K562 (cell line): ENCODE data around the gene SKAP2. TPM values are rescaled to one million over a fixed set of nuclear protein-coding genes. Genes with fewer than 3 reads are reported as not detected.

Experiments
- ATAC-seq: fragments of 200-7000 bp; cut with Tn5 transposase; 3 replicates; pipeline ENCODE4 v1.9.1; 2020; ENCODE audit warnings: moderate library complexity
- BruUV-seq: library from RNA; stranded (reverse); fragments of 400-500 nt; replicated peaks from 2 replicates; lab custom pipeline; 2021; lab: Mats Ljungman, UMichigan
- CTCF ChIA-PET: fragments of 300-600 bp; formaldehyde crosslinking; extraction: SDS; loops from one replicate; lab custom pipeline; 2021; ENCODE audit warnings: low intra/inter-chr PET ratio; lab: Yijun Ruan, JAX
- POLR2A ChIA-PET: fragments of 300-600, 350-650 bp; sonication (Branson Sonifier 250); formaldehyde crosslinking; extraction: SDS; loops from one replicate; lab custom pipeline; 2021; ENCODE audit warnings: antibody characterized with exemption, inconsistent platforms; lab: Yijun Ruan, JAX
- DNase-seq, 4 experiments: peaks; one replicate each; pipeline versions ENCODE4 v3.0.0 to v3.0.0-alpha.2; 2011 to 2018; ENCODE audit warnings: low spot score in 3 of 4, mixed read lengths in 3 of 4; ENCODE audit errors: extremely low read depth in 1 of 4
- FAIRE-seq: peaks from 2 replicates; lab custom pipeline; 2011; peaks lifted over from hg19 to GRCh38; lab: Jason Lieb, UNC
- H2AFZ ChIP-seq: 2 replicates; pipeline ENCODE4 v1.6.0; 2011; ENCODE audit warnings: low read depth, low read length, control low read depth, inconsistent platforms
- H3K27ac ChIP-seq: fragments of 200-600 bp; 3 replicates; pipeline ENCODE4 v1.8.0; 2011; ENCODE audit warnings: low read depth, mild to moderate bottlenecking, control low read depth, inconsistent platforms, low read length, moderate library complexity, mixed read lengths; ENCODE audit errors: extremely low read depth
- H3K27me3 ChIP-seq, 2 experiments: fragments of 300-600 bp in 1 of 2; 2 replicates in 1 of 2; 3 replicates in 1 of 2; pipeline versions ENCODE4 v1.6.0 to v1.8.0; 2011; ENCODE audit warnings: inconsistent platforms in 2 of 2, low read length in 2 of 2, mild to moderate bottlenecking in 1 of 2, mixed read lengths in 1 of 2, moderate library complexity in 1 of 2; ENCODE audit not compliant: control insufficient read depth in 2 of 2, insufficient read depth in 2 of 2
- H3K36me3 ChIP-seq: fragments of 300-600 bp; 3 replicates; pipeline ENCODE4 v1.8.0; 2011; ENCODE audit warnings: mild to moderate bottlenecking, low read length, inconsistent platforms; ENCODE audit not compliant: control insufficient read depth, insufficient read depth
- H3K4me1 ChIP-seq, 2 experiments: fragments of 200-600 bp in 1 of 2; replicated peaks in 1 of 2; 2 replicates in 1 of 2; 3 replicates in 1 of 2; pipeline versions ENCODE4 v1.5.1 to v1.8.0; 2011; ENCODE audit warnings: inconsistent platforms in 2 of 2, low read length in 2 of 2, mild to moderate bottlenecking in 1 of 2, mixed read lengths in 1 of 2, moderate library complexity in 1 of 2; ENCODE audit not compliant: control insufficient read depth in 2 of 2, insufficient read depth in 2 of 2
- H3K4me2 ChIP-seq: 2 replicates; pipeline ENCODE4 v1.6.1; 2011; ENCODE audit warnings: low read length, control low read depth, inconsistent platforms, mixed read lengths; ENCODE audit not compliant: insufficient read depth
- H3K4me3 ChIP-seq: fragments of 200-600 bp; sonication (generic), shearing (Covaris generic); 2 replicates; pipeline ENCODE4 v1.5.1; 2016; ENCODE audit warnings: control low read depth, inconsistent platforms
- H3K79me2 ChIP-seq: fragments of 200-600 bp; 3 replicates; pipeline ENCODE4 v1.8.0; 2011; ENCODE audit warnings: low read length, inconsistent platforms; ENCODE audit not compliant: control insufficient read depth, insufficient read depth
- H3K9ac ChIP-seq, 2 experiments: 2 replicates each; pipeline versions ENCODE4 v1.6.0 to v1.6.1; 2011; ENCODE audit warnings: low read depth in 2 of 2, low read length in 2 of 2, control low read depth in 1 of 2, inconsistent platforms in 1 of 2, mild to moderate bottlenecking in 1 of 2, mixed read lengths in 1 of 2; ENCODE audit not compliant: insufficient read depth in 1 of 2
- H3K9me1 ChIP-seq: one replicate; pipeline ENCODE4 v1.6.0; 2011; ENCODE audit warnings: inconsistent platforms, mild to moderate bottlenecking, low read length, moderate library complexity; ENCODE audit not compliant: control insufficient read depth, insufficient read depth
- H3K9me3 ChIP-seq: replicated peaks from 2 replicates; pipeline ENCODE4 v1.5.1; 2011; ENCODE audit warnings: low read depth, low read length, inconsistent platforms; ENCODE audit not compliant: control insufficient read depth, insufficient read depth
- H4K20me1 ChIP-seq: replicated peaks from 2 replicates; pipeline ENCODE4 v1.6.1; 2011; ENCODE audit warnings: low read length, inconsistent platforms, mixed read lengths; ENCODE audit not compliant: control insufficient read depth, insufficient read depth
- CCAR2 ChIP-seq: fragments of 200-400 bp; formaldehyde crosslinking; IDR thresholded peaks from 2 replicates; pipeline ENCODE4 v1.6.1; 2017; ENCODE audit warnings: mild to moderate bottlenecking, low read depth, low read length
- EP400 ChIP-seq: fragments of 450-650 bp; IDR thresholded peaks from 2 replicates; pipeline ENCODE4 v1.6.1; 2017; ENCODE audit warnings: antibody characterized with exemption, mild to moderate bottlenecking, moderate library complexity
- ESRRB ChIP-seq: fragments of 250-450 bp; sonication (Bioruptor Pico); IDR thresholded peaks from 2 replicates; pipeline ENCODE4 v1.5.0; 2020; ENCODE audit warnings: mild to moderate bottlenecking, moderate library complexity, borderline replicate concordance
- PHB2 ChIP-seq: fragments of 450-650 bp; IDR thresholded peaks from 2 replicates; pipeline ENCODE4 v1.6.1; 2017; ENCODE audit warnings: low read depth
- PHF21A ChIP-seq: fragments of 450-650 bp; IDR thresholded peaks from 2 replicates; pipeline ENCODE4 v1.6.1; 2017; ENCODE audit warnings: low read depth, borderline replicate concordance
- SP1 ChIP-seq: sonication (generic); formaldehyde crosslinking; IDR thresholded peaks from 2 replicates; pipeline ENCODE4 v1.8.1; 2022; ENCODE audit warnings: mild to moderate bottlenecking, missing genetic modification reagents
- STAG1 ChIP-seq: sonication (generic); formaldehyde crosslinking; IDR thresholded peaks from 2 replicates; pipeline ENCODE4 v1.5.0; 2020; ENCODE audit warnings: missing genetic modification reagents, borderline replicate concordance
- TCF3 ChIP-seq: sonication (generic); formaldehyde crosslinking; IDR thresholded peaks from 2 replicates; pipeline ENCODE4 v1.4.0; 2020; ENCODE audit warnings: mild to moderate bottlenecking, missing genetic modification reagents
- ZNF143 ChIP-seq: sonication (generic); formaldehyde crosslinking; IDR thresholded peaks from 2 replicates; pipeline ENCODE4 v1.9.0; 2022; ENCODE audit warnings: mild to moderate bottlenecking, missing genetic modification reagents
- ZNF639 ChIP-seq, 2 experiments: fragments of 200-800 bp in 1 of 2; sonication (Bioruptor generic) in 1 of 2; sonication (generic) in 1 of 2; formaldehyde crosslinking in 1 of 2; IDR thresholded peaks in 1 of 2; conservative IDR thresholded peaks in 1 of 2; 2 replicates each; pipeline versions ENCODE4 v1.5.0 to v1.6.1; 2016 to 2020; ENCODE audit warnings: missing compliant biosample characterization in 1 of 2, missing genetic modification characterization in 1 of 2, missing genetic modification reagents in 1 of 2
- WGBS: fragments of 100-300 bp; shearing (Covaris generic); methylation state at CpG from one replicate; pipeline ENCODE4 v1.1.6; 2016; ENCODE audit warnings: low coverage, mixed read lengths; ENCODE audit not compliant: insufficient coverage; ENCODE audit errors: missing lambda C conversion rate; 5-methylcytosine and 5-hydroxymethylcytosine counted together
- in situ Hi-C: fragments of 300-500 bp; cut with MboI; formaldehyde crosslinking; loops from 4 replicates; pipeline ENCODE4 v1.15.0; 2018; ENCODE audit warnings: inconsistent platforms, mixed read lengths
- intact Hi-C: fragments of 100-400 bp; cut with micrococcal nuclease; formaldehyde crosslinking; loops from 2 replicates; pipeline ENCODE4 v1.14.2; 2022
- polyA plus RNA-seq, 8 experiments: library from polyadenylated mRNA; depleted of rRNA in 4 of 8; stranded (reverse) in 5 of 8; unstranded in 3 of 8; fragments of >200 nt; fragmentation: Nextera tagmentation in 2 of 8; fragmentation: Illumina TruSeq in 1 of 8; extraction: Ambion mirVana in 2 of 8; extraction: Trizol in 1 of 8; gene quantifications; 2 replicates each; pipeline versions ENCODE4 v1.2.1 to v1.2.3, GENCODE V29; 2011 to 2014; ENCODE audit warnings: inconsistent platforms in 1 of 8, missing spikeins in 1 of 8
- total RNA-seq, 7 experiments: library from RNA; depleted of rRNA in 6 of 7; stranded (reverse); fragments of >200 nt in 6 of 7; fragmentation: Illumina TruSeq in 2 of 7; extraction: Trizol in 2 of 7; gene quantifications; 2 replicates each; pipeline versions ENCODE4 v1.2.1 to v1.2.3, GENCODE V29; 2011 to 2021; ENCODE audit warnings: low replicate concordance in 1 of 7
- TF ChIP-seq, protein P1 (sequence below): fragments of 450-650 bp; IDR thresholded peaks from 2 replicates; pipeline ENCODE4 v1.6.1; 2016; ENCODE audit warnings: mild to moderate bottlenecking
- TF ChIP-seq, protein P2 (sequence below): sonication (generic); formaldehyde crosslinking; IDR thresholded peaks from 2 replicates; pipeline ENCODE4 v1.8.1; 2023; ENCODE audit warnings: mild to moderate bottlenecking, missing genetic modification reagents, moderate library complexity
- TF ChIP-seq, protein P3 (sequence below): fragments of 250-450 bp; sonication (Bioruptor Pico); IDR thresholded peaks from 2 replicates; pipeline ENCODE4 v1.5.0; 2020; ENCODE audit warnings: mild to moderate bottlenecking, borderline replicate concordance

The SKAP2 gene
- total and polyA plus RNA-seq, 9 of the 15 experiments (the other 6 are each of a cell fraction or from before 2014, with no cell fraction given), result 4.2 to 11.7 (median 8.3) TPM

DNA sequence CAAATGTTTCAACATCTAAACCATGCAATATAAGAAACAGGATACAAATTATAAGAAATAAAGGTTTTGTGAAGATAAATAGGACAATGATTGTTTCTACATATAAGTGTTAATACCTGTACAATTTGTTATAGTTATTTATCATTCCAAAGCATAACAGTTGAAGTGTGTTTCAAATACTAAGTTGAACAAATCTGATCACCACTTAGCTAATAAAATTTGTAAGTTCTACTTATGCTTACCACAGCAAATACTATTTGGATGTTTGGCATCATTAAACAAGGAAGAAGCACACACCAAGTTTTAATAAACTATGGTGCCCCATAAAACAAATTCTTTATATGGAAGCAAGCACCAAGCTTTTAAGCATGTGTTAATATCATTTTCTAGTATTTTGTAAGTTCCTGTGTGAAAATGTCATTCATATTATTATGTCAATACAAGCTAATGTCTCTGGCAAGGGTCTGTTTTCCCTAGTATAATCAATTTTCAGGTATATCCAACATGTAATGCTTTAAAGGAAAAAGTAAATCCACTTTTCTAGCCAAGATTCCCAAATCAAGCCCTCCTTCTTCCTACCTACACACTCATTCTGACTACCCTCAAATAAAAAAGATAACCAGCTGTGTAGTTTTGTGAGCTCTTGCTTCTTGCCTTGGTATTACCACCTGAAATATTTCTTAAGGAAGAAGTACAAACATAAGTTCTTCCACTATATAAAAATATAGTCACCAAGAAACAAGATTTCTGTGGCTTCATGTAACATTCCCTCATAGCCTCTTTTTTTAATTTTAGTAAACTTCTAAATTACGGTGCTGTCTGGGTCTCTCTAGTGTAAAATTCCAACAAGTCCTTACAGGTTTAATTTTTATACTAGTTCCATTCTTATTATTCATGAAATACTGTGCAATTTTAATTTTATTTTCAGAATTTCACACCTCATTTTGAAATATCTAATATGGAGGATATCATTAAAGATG lies 9.2 kb downstream of the SKAP2 start:
- intact Hi-C loops, result no loop called here
- no TSS peak for BruUV-seq
- FAIRE-seq (no peak), DNase-seq (no peak), ATAC-seq (no peak)
- H3K9me3 ChIP-seq, result no peaks in the 10 kb centered on the region
- no peaks in the 10 kb centered on the region for H3K9me1 ChIP-seq
- WGBS, result 8% methylated on average over 1 of the region's 1 CpG
- H4K20me1 ChIP-seq, result peaks cover 10% of the 10 kb centered on the region
- ChIA-PET CTCF (interaction anchor here (1.0 kb wide), 1 partner anchor 306 kb away, joined by 3 read pairs; no protein-coding TSS in a partner anchor), POLR2A (interaction anchor here (0.9 kb wide), 1 partner anchor 9 kb away, joined by 3 read pairs; the partner anchor contains the start of gene SKAP2)
- no peak overlapping the region for H3K9ac ChIP-seq
- H3K36me3 ChIP-seq, result no peaks in the 10 kb centered on the region
- H2AFZ ChIP-seq, result no peak overlapping the region
- no peak overlapping the region for H3K27ac ChIP-seq
- no peak overlapping the region for H3K4me3 ChIP-seq
- peaks cover 3 to 10% of the 10 kb centered on the region in 2 experiments; a peak in 4 of 5 replicates for H3K4me1 ChIP-seq
- H3K27me3 ChIP-seq, result peaks cover 2 to 10% of the 10 kb centered on the region in 2 experiments; a peak in 1 of 5 replicates
- no peak overlapping the region for H3K4me2 ChIP-seq
- in situ Hi-C loops, result loop anchor here (10.0 kb wide), 1 partner anchor 290 kb away; the partner anchor contains the start of genes HOXA5 and HOXA6
- H3K79me2 ChIP-seq, result no peaks in the 10 kb centered on the region
- TF ChIP-seq, protein P1, sequence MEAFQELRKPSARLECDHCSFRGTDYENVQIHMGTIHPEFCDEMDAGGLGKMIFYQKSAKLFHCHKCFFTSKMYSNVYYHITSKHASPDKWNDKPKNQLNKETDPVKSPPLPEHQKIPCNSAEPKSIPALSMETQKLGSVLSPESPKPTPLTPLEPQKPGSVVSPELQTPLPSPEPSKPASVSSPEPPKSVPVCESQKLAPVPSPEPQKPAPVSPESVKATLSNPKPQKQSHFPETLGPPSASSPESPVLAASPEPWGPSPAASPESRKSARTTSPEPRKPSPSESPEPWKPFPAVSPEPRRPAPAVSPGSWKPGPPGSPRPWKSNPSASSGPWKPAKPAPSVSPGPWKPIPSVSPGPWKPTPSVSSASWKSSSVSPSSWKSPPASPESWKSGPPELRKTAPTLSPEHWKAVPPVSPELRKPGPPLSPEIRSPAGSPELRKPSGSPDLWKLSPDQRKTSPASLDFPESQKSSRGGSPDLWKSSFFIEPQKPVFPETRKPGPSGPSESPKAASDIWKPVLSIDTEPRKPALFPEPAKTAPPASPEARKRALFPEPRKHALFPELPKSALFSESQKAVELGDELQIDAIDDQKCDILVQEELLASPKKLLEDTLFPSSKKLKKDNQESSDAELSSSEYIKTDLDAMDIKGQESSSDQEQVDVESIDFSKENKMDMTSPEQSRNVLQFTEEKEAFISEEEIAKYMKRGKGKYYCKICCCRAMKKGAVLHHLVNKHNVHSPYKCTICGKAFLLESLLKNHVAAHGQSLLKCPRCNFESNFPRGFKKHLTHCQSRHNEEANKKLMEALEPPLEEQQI, result no peak
- TF ChIP-seq STAG1 (no peak), ESRRB (no peak), SP1 (CRISPR knock-in tag) (no peak), ZNF639 (CRISPR knock-in tag; conservative IDR thresholded peaks at IDR 0.05 in 1 of 2, IDR thresholded peaks at IDR 0.05 in 1 of 2) (no peak), PHB2 (no peak), CCAR2 (no peak), ZNF143 (no peak), EP400 (no peak), PHF21A (no peak), TCF3 (no peak)
- TF ChIP-seq, protein P2, sequence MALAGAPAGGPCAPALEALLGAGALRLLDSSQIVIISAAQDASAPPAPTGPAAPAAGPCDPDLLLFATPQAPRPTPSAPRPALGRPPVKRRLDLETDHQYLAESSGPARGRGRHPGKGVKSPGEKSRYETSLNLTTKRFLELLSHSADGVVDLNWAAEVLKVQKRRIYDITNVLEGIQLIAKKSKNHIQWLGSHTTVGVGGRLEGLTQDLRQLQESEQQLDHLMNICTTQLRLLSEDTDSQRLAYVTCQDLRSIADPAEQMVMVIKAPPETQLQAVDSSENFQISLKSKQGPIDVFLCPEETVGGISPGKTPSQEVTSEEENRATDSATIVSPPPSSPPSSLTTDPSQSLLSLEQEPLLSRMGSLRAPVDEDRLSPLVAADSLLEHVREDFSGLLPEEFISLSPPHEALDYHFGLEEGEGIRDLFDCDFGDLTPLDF (CRISPR knock-in tag), result no peak
- TF ChIP-seq, protein P3, sequence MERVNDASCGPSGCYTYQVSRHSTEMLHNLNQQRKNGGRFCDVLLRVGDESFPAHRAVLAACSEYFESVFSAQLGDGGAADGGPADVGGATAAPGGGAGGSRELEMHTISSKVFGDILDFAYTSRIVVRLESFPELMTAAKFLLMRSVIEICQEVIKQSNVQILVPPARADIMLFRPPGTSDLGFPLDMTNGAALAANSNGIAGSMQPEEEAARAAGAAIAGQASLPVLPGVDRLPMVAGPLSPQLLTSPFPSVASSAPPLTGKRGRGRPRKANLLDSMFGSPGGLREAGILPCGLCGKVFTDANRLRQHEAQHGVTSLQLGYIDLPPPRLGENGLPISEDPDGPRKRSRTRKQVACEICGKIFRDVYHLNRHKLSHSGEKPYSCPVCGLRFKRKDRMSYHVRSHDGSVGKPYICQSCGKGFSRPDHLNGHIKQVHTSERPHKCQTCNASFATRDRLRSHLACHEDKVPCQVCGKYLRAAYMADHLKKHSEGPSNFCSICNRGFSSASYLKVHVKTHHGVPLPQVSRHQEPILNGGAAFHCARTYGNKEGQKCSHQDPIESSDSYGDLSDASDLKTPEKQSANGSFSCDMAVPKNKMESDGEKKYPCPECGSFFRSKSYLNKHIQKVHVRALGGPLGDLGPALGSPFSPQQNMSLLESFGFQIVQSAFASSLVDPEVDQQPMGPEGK, result no peak
